ENCODE measurements around the gene CYP1A2.

The CYP1A2 gene

DNA sequence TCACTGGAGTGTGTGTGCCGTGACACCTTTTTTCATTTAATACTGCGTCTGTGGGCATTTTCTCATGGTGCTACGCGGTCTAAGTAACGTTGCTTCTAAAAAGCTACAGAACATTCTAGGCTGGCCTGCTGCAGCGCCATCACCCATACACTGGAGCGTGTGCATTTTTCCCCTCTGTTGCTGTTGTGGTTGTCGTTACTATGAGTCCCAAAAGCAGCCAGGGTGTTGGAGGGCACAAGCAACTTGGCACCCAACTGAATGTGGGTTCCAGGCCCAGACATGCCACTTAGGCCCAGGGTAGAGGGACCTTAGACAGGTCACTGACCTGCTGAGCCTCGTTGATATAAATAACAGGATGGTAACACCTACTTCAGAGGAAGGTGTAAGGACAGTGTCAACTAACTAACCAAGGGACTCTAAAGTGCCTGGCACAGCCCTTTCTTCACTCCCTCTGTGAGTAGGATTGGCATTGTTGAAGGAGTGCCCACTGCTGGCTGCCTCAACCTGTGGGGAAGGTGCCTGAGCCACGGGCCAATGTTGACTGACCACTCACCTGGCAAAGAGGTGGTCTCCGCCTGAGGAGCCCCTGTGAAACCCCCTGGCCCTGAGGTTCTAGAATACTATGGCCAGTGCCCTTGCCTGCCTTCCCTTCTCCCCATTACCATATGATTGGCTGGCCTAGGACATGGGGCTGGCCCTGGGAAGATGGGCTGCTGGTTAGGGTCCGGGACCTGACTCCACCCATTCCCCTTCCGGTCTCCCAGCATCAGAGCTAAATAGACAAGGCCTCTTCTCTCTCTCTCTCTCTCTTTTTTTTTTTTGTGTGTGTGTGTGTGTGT lies 36.8 kb downstream of the CYP1A2 start:
- TF ChIP-seq, protein P1, sequence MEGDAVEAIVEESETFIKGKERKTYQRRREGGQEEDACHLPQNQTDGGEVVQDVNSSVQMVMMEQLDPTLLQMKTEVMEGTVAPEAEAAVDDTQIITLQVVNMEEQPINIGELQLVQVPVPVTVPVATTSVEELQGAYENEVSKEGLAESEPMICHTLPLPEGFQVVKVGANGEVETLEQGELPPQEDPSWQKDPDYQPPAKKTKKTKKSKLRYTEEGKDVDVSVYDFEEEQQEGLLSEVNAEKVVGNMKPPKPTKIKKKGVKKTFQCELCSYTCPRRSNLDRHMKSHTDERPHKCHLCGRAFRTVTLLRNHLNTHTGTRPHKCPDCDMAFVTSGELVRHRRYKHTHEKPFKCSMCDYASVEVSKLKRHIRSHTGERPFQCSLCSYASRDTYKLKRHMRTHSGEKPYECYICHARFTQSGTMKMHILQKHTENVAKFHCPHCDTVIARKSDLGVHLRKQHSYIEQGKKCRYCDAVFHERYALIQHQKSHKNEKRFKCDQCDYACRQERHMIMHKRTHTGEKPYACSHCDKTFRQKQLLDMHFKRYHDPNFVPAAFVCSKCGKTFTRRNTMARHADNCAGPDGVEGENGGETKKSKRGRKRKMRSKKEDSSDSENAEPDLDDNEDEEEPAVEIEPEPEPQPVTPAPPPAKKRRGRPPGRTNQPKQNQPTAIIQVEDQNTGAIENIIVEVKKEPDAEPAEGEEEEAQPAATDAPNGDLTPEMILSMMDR (conservative IDR thresholded peaks at IDR 0.05): no peak
- peak overlapping the region; percentile 97; the same call in 1 of the 2 replicates for H3K27ac ChIP-seq

DNA sequence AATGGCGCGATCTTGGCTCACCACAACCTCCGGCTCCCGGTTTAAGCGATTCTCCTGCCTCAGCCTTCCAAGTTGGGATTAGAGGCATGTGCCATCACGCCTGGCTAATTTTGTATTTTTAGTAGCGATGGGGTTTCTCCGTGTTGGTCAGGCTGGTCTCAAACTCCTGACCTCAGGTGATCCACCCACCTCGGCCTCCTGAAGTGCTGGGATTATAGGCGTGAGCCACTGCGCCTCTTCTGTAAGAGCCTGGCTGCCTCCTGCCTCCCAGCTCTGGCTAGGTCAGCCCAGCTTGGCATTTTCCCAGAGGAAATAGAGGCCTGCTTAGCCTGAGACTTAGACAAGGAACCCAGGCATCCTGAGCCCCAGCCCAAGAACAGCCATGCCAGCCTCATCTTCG lies 37.4 kb downstream of the CYP1A2 start:
- peak overlapping the region; percentile 52; the same call in 1 of the 2 replicates for H3K27ac ChIP-seq

DNA sequence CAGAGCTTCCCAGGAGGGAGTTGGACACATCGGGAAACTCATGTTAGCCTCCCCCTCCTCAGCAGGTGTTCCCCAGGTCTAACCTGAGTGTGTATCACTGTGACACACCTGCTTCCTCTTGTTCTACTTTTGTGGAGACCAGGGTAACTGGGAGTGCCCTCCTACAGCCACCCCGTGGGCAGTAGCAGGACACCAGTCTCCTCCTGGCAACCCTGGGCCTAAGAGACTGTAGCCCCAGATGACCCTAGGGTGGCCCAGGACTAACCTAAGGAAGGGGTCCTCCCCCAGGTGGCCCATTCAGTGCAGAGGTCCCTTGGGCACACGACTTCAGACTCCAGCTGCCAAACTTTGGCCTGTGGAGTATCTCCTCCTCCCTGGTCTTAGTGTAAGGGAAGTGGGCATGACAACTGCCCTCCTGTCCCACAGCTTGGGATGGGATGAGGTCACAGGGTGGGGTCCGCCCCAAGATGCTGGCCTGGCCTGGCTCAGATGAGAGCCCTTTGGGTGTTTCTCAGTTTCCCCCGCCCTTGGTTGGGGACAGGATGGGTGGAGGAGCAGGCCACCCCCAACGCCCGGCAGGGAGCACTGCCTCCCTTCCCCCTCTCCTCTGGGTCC lies 38.0 kb downstream of the CYP1A2 start:
- TF ChIP-seq, protein P1 (conservative IDR thresholded peaks at IDR 0.05): no peak
- peak overlapping the region; percentile 52; the same call in 1 of the 2 replicates for H3K27ac ChIP-seq

DNA sequence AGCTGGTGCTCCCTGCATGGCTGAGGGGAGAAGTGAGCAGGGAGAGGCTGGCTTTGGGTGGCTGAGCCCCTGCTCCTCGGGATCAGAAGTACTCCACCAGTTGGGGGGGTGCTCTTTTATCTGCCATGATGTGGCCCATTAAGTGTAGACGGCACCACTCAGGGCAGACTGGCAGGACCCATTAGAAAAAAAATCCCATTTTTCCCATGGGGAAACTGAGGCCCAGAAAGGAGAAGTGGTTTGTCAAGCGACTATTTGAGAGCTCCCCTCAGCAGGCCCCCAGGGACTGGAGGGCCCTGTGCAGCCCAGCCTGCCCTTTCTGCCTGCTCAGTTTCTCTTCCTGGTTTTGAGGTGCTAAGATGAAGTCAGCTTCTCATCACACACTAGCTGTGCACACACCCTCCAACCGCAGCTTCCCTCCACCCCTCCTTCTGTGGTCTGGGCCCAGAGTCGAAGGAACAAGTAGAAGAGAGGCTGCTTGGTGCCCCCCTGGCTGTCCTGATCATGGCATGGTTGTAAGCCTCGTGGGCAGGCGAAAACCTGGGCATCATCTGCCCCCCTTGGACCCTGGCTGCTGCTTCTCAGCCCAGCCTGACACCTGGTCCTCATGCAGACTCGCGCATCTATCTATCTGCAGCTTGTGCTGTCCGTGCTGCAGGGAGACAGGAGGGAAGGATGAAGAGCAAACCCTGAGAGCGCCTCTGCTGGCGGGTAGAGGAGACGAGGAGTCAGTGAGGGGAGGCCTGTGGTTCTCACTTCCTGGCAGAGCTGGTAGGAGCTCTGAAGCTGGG lies 38.8 kb downstream of the CYP1A2 start:
- peak overlapping the region; percentile 52 for H3K27ac ChIP-seq

DNA sequence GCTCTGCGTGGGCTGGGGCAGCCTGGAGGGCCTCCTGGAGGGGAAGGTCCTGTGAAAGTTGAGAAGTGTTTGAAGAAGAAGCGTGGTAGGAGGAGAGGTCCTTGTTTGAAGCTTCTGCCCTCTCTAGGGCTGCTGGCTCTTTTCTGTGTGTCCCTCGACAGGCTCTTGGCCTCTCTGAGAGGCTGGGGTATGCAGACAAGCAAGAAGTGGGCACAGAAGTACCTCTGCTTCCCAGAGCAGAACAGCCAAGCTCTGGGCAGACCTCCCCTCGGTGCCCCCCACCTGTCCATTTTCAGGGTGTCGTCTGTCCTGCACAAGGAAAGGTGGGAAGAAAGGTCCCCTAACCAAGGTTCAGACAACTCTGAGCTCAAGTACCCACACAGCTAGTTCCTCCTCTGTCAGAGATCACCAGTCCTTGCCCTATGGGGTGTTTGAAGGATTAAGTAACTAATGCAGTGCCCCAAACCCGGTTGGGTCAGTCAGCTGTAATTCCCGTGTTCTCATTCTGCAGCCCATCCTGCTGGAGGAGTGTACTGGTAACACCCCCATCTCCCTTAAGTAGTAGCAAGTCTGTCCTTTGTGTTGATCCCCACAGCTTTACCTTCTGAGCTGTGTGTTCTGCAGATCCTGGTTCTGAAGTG lies 39.5 kb downstream of the CYP1A2 start:
- H3K27ac ChIP-seq: peak overlapping the region; percentile 52
- TF ChIP-seq, protein P1 (conservative IDR thresholded peaks at IDR 0.05): no peak

More for the DNA sequence above, 38.8 kb downstream of the CYP1A2 start:
- TF ChIP-seq, protein P1 (conservative IDR thresholded peaks at IDR 0.05): 0 out of 2 replicates have a peak, but pooled peaks have one; percentile 22

DNA sequence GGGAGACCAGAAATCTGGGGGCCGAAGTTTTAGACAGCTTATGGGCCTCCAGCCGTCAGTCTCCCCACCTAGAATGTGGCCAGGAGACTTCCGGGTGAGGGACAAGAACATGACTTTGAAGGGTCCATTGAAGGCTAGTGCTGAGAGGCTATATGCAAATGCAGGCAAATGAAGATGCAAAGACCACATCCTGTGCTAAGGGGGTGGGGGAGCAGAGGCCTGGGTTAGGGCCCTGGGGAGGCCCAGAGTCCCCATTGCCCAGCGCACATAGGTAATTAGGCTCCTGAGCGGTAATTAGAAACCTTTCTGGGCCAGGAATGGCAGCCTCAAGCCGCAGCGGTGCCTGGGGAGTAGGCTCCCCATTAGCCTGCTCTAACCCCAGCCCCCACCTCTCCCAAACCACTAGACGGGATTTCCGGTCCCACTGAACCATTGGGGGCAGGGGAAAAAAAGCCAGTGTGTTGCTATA lies 40.1 kb downstream of the CYP1A2 start:
- TF ChIP-seq, protein P1 (conservative IDR thresholded peaks at IDR 0.05): no peak
- peak overlapping the region; percentile 52 for H3K27ac ChIP-seq

DNA sequence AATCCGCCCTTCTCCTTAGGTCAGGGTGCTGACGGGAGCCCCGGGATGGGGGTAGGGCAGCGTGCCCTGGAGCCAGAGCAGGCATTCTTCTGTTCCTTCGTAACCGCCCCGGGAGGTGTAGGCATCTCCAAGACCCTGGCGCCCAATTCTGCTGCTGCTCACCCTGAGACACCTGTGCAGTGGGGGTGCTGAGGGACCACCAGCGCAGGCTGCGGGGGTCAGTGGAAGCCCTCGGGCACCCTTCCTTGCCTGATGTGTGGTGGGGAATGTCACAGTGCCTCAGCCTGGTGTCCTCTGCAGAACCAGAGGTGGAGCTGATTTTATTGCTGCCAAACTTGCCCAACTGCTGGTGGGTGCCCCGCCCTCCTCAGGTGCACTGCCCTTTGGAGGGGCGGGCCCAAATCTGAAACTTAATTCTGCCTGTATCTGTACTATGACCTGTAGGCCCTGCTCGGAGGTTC lies 40.6 kb downstream of the CYP1A2 start:
- TF ChIP-seq, protein P1 (conservative IDR thresholded peaks at IDR 0.05): no peak
- H3K27ac ChIP-seq: peak overlapping the region; percentile 52

All from VCaP (cell line).